WTC11 (cell line): Measurements from ENCODE around the gene FGF12. TPM values are rescaled to one million over a fixed set of nuclear protein-coding genes. Genes with fewer than 3 reads are reported as not detected.

ENCODE experiments used
- ATAC-seq: fragments of 200-7000 bp; cut with Tn5 transposase; 2 replicates; pipeline ENCODE4 v1.10.0; 2021; ENCODE audit warnings: mild to moderate bottlenecking, moderate library complexity
- CTCF ChIA-PET: fragments of 300-600 bp; sonication (Branson Sonifier 250); formaldehyde crosslinking; loops from one replicate; lab custom pipeline; 2021; ENCODE audit warnings: antibody characterized with exemption; lab: Charles Lee
- POLR2A ChIA-PET: fragments of 350-600 bp; sonication (Branson Sonifier 250); formaldehyde crosslinking; loops from one replicate; lab custom pipeline; 2021; ENCODE audit warnings: antibody characterized with exemption; lab: Charles Lee
- DNase-seq: peaks from one replicate; pipeline ENCODE4 v3.0.0; 2021; ENCODE audit warnings: low spot score
- H3K27ac Mint-ChIP-seq: 2 replicates; pipeline ENCODE4 v1.8.0; 2021; ENCODE audit warnings: mixed read lengths
- H3K27me3 Mint-ChIP-seq: 2 replicates; pipeline ENCODE4 v1.8.0; 2021; ENCODE audit warnings: low read depth, mild to moderate bottlenecking, moderate library complexity, mixed read lengths
- H3K36me3 Mint-ChIP-seq: 2 replicates; pipeline ENCODE4 v1.8.0; 2021; ENCODE audit warnings: mixed read lengths
- H3K4me1 Mint-ChIP-seq: 2 replicates; pipeline ENCODE4 v1.8.0; 2022; ENCODE audit warnings: mixed read lengths
- H3K4me3 Mint-ChIP-seq: 2 replicates; pipeline ENCODE4 v1.8.0; 2021; ENCODE audit warnings: mild to moderate bottlenecking, moderate library complexity, mixed read lengths
- H3K9me3 Mint-ChIP-seq: 2 replicates; pipeline ENCODE4 v1.8.0; 2021; ENCODE audit warnings: mixed read lengths
- CDX4 ChIP-seq: fragments of 250-450 bp; sonication (Bioruptor Pico); IDR thresholded peaks from 2 replicates; pipeline ENCODE4 v1.9.0; 2021; ENCODE audit warnings: moderate library complexity, mild to moderate bottlenecking, inconsistent platforms, borderline replicate concordance
- CREB1 ChIP-seq: sonication (generic); formaldehyde crosslinking; IDR thresholded peaks from 2 replicates; pipeline ENCODE4 v1.8.0; 2023; ENCODE audit warnings: mild to moderate bottlenecking, missing genetic modification reagents
- ELF4 ChIP-seq: sonication (generic); formaldehyde crosslinking; IDR thresholded peaks from 2 replicates; pipeline ENCODE4 v1.8.1; 2022; ENCODE audit warnings: low read depth, mild to moderate bottlenecking, moderate library complexity, missing genetic modification reagents
- EMX1 ChIP-seq: fragments of 250-450 bp; sonication (Bioruptor Pico); IDR thresholded peaks from 2 replicates; pipeline ENCODE4 v1.8.0; 2021; ENCODE audit warnings: mild to moderate bottlenecking
- ESRRA ChIP-seq: sonication (generic); formaldehyde crosslinking; IDR thresholded peaks from 2 replicates; pipeline ENCODE4 v1.8.1; 2022; ENCODE audit warnings: mild to moderate bottlenecking, missing genetic modification reagents, borderline replicate concordance
- FOXJ3 ChIP-seq: sonication (generic); formaldehyde crosslinking; IDR thresholded peaks from 2 replicates; pipeline ENCODE4 v1.9.0; 2021; ENCODE audit warnings: missing genetic modification reagents, mild to moderate bottlenecking, borderline replicate concordance
- FOXP1 ChIP-seq: sonication (generic); formaldehyde crosslinking; IDR thresholded peaks from 2 replicates; pipeline ENCODE4 v1.8.0; 2022; ENCODE audit warnings: missing genetic modification reagents, mild to moderate bottlenecking, moderate library complexity, borderline replicate concordance
- GABPB1 ChIP-seq: sonication (generic); formaldehyde crosslinking; IDR thresholded peaks from 2 replicates; pipeline ENCODE4 v1.8.1; 2023; ENCODE audit warnings: mild to moderate bottlenecking, missing genetic modification reagents
- IRF1 ChIP-seq: sonication (generic); formaldehyde crosslinking; IDR thresholded peaks from 2 replicates; pipeline ENCODE4 v1.8.0; 2023; ENCODE audit warnings: missing genetic modification reagents
- NFATC4 ChIP-seq: fragments of 250-450 bp; sonication (Bioruptor Pico); IDR thresholded peaks from 2 replicates; pipeline ENCODE4 v1.9.0; 2021; ENCODE audit warnings: mild to moderate bottlenecking
- NR3C1 ChIP-seq: sonication (generic); formaldehyde crosslinking; conservative IDR thresholded peaks from 2 replicates; pipeline ENCODE4 v1.8.1; 2023; ENCODE audit warnings: low read depth, mild to moderate bottlenecking, missing genetic modification reagents
- PRRX2 ChIP-seq: fragments of 250-450 bp; sonication (Bioruptor Pico); IDR thresholded peaks from 2 replicates; pipeline ENCODE4 v1.8.0; 2021; ENCODE audit warnings: mild to moderate bottlenecking
- TEAD4 ChIP-seq: sonication (generic); formaldehyde crosslinking; IDR thresholded peaks from 2 replicates; pipeline ENCODE4 v1.8.0; 2022; ENCODE audit warnings: mild to moderate bottlenecking, missing genetic modification reagents
- ZNF138 ChIP-seq: sonication (generic); formaldehyde crosslinking; conservative IDR thresholded peaks from 2 replicates; pipeline ENCODE4 v1.8.1; 2022; ENCODE audit warnings: mild to moderate bottlenecking, moderate library complexity, missing genetic modification reagents
- ZNF281 ChIP-seq: sonication (generic); formaldehyde crosslinking; IDR thresholded peaks from 2 replicates; pipeline ENCODE4 v1.8.0; 2023; ENCODE audit warnings: mild to moderate bottlenecking, missing genetic modification reagents
- ZNF317 ChIP-seq: sonication (generic); formaldehyde crosslinking; IDR thresholded peaks from 2 replicates; pipeline ENCODE4 v1.8.1; 2023; ENCODE audit warnings: low read depth, mild to moderate bottlenecking, moderate library complexity, missing genetic modification reagents, borderline replicate concordance
- ZNF416 ChIP-seq: fragments of 250-450 bp; sonication (Bioruptor Pico); IDR thresholded peaks from 2 replicates; pipeline ENCODE4 v1.9.0; 2021; ENCODE audit warnings: mild to moderate bottlenecking, inconsistent platforms
- ZNF671 ChIP-seq: fragments of 250-450 bp; sonication (Bioruptor Pico); IDR thresholded peaks from 2 replicates; pipeline ENCODE4 v1.8.0; 2021; ENCODE audit warnings: mild to moderate bottlenecking
- total RNA-seq: library from RNA; stranded (reverse); gene quantifications from 3 replicates; pipeline ENCODE4 v1.2.3, GENCODE V29; 2021
- TF ChIP-seq, protein P1 (sequence below): sonication (generic); formaldehyde crosslinking; IDR thresholded peaks from 2 replicates; pipeline ENCODE4 v1.8.0; 2022; ENCODE audit warnings: mild to moderate bottlenecking, missing genetic modification reagents
- TF ChIP-seq, protein P2 (sequence below): sonication (generic); formaldehyde crosslinking; IDR thresholded peaks from 2 replicates; pipeline ENCODE4 v1.8.1; 2022; ENCODE audit warnings: low read depth, mild to moderate bottlenecking, moderate library complexity, missing genetic modification reagents, borderline replicate concordance
- TF ChIP-seq, protein P3 (sequence below): sonication (generic); formaldehyde crosslinking; IDR thresholded peaks from 2 replicates; pipeline ENCODE4 v1.8.1; 2023; ENCODE audit warnings: mild to moderate bottlenecking, missing genetic modification reagents
- TF ChIP-seq, protein P4 (sequence below): fragments of 250-450 bp; sonication (Bioruptor Pico); IDR thresholded peaks from 2 replicates; pipeline ENCODE4 v1.9.0; 2021; ENCODE audit warnings: mild to moderate bottlenecking, borderline replicate concordance
- TF ChIP-seq, protein P5 (sequence below): sonication (generic); formaldehyde crosslinking; IDR thresholded peaks from 2 replicates; pipeline ENCODE4 v1.8.0; 2022; ENCODE audit warnings: mild to moderate bottlenecking, missing genetic modification reagents

Gene FGF12
- total RNA-seq, 1 experiment from 2014 or later: 13.5 TPM

DNA sequence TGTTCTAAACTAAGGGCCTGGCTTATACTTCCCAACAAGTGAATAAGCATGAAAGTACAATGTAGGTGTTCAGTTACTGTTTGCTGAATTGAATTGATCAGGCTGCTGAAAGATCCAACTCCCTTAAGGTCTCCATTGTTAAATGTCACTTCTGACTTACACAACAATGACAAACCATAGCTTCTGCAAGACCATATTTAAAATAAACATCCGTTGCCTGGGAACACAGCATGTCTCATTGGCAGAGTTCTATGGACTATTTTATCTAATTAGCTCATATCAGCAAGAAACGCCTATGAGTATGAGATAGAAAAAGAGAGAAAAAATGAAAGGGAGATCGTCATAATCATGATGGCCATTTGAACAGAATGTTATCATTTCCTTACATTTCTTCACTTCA lies 605.4 kb downstream of the FGF12 start:
- Mint-ChIP-seq H3K27me3 (no peaks in the 10 kb centered on the region), H3K4me3 (no peak overlapping the region), H3K9me3 (no peaks in the 10 kb centered on the region), H3K4me1 (no peaks in the 10 kb centered on the region), H3K36me3 (no peaks in the 10 kb centered on the region), H3K27ac (no peak overlapping the region)
- DNase-seq: no peak
- no peak for ATAC-seq
- ChIA-PET CTCF (no interaction called here), POLR2A (no interaction called here)
- TF ChIP-seq, protein P1, sequence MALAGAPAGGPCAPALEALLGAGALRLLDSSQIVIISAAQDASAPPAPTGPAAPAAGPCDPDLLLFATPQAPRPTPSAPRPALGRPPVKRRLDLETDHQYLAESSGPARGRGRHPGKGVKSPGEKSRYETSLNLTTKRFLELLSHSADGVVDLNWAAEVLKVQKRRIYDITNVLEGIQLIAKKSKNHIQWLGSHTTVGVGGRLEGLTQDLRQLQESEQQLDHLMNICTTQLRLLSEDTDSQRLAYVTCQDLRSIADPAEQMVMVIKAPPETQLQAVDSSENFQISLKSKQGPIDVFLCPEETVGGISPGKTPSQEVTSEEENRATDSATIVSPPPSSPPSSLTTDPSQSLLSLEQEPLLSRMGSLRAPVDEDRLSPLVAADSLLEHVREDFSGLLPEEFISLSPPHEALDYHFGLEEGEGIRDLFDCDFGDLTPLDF (CRISPR knock-in tag): no peak
- TF ChIP-seq EMX1 (CRISPR knock-in tag) (no peak), ELF4 (CRISPR knock-in tag) (no peak), ZNF317 (CRISPR knock-in tag) (no peak), ESRRA (CRISPR knock-in tag) (no peak), NFATC4 (CRISPR knock-in tag) (no peak), TEAD4 (CRISPR knock-in tag) (no peak), NR3C1 (CRISPR knock-in tag) (no peak), ZNF281 (no peak), PRRX2 (CRISPR knock-in tag) (no peak), CREB1 (CRISPR knock-in tag) (no peak), FOXJ3 (no peak), ZNF138 (no peak), GABPB1 (CRISPR knock-in tag) (no peak)
- TF ChIP-seq, protein P2, sequence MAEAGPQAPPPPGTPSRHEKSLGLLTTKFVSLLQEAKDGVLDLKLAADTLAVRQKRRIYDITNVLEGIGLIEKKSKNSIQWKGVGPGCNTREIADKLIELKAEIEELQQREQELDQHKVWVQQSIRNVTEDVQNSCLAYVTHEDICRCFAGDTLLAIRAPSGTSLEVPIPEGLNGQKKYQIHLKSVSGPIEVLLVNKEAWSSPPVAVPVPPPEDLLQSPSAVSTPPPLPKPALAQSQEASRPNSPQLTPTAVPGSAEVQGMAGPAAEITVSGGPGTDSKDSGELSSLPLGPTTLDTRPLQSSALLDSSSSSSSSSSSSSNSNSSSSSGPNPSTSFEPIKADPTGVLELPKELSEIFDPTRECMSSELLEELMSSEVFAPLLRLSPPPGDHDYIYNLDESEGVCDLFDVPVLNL (CRISPR knock-in tag): no peak

DNA sequence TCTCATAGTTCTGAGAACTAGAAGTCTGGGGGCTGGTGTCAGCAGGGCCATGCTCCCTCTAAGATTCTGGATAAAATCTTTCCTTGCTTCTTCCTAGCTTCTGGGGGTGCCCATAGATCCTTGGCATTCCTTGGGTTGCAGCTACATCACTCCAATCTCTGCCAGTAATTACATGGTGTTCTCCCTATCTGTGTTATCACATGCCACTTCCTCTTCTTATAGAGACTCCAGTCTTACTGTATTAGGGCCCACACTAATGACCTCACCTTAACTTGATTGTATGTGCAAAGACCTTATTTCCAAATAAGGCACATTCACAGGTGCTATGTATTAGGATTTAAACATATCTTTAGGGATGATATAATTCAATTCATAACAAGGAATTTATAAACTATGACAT lies 618.5 kb downstream of the FGF12 start:
- CTCF ChIA-PET: no interaction called here
- peaks cover 7% of the 10 kb centered on the region; the same call in 1 of the 2 replicates for H3K9me3 Mint-ChIP-seq
- POLR2A ChIA-PET: no interaction called here
- TF ChIP-seq ZNF416 (CRISPR knock-in tag) (no peak), IRF1 (no peak), CDX4 (no peak), NFATC4 (CRISPR knock-in tag) (no peak), CREB1 (CRISPR knock-in tag) (no peak), ZNF671 (CRISPR knock-in tag) (no peak), FOXJ3 (no peak), FOXP1 (CRISPR knock-in tag) (no peak)
- TF ChIP-seq, protein P3, sequence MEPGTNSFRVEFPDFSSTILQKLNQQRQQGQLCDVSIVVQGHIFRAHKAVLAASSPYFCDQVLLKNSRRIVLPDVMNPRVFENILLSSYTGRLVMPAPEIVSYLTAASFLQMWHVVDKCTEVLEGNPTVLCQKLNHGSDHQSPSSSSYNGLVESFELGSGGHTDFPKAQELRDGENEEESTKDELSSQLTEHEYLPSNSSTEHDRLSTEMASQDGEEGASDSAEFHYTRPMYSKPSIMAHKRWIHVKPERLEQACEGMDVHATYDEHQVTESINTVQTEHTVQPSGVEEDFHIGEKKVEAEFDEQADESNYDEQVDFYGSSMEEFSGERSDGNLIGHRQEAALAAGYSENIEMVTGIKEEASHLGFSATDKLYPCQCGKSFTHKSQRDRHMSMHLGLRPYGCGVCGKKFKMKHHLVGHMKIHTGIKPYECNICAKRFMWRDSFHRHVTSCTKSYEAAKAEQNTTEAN (CRISPR knock-in tag): no peak
- TF ChIP-seq, protein P4, sequence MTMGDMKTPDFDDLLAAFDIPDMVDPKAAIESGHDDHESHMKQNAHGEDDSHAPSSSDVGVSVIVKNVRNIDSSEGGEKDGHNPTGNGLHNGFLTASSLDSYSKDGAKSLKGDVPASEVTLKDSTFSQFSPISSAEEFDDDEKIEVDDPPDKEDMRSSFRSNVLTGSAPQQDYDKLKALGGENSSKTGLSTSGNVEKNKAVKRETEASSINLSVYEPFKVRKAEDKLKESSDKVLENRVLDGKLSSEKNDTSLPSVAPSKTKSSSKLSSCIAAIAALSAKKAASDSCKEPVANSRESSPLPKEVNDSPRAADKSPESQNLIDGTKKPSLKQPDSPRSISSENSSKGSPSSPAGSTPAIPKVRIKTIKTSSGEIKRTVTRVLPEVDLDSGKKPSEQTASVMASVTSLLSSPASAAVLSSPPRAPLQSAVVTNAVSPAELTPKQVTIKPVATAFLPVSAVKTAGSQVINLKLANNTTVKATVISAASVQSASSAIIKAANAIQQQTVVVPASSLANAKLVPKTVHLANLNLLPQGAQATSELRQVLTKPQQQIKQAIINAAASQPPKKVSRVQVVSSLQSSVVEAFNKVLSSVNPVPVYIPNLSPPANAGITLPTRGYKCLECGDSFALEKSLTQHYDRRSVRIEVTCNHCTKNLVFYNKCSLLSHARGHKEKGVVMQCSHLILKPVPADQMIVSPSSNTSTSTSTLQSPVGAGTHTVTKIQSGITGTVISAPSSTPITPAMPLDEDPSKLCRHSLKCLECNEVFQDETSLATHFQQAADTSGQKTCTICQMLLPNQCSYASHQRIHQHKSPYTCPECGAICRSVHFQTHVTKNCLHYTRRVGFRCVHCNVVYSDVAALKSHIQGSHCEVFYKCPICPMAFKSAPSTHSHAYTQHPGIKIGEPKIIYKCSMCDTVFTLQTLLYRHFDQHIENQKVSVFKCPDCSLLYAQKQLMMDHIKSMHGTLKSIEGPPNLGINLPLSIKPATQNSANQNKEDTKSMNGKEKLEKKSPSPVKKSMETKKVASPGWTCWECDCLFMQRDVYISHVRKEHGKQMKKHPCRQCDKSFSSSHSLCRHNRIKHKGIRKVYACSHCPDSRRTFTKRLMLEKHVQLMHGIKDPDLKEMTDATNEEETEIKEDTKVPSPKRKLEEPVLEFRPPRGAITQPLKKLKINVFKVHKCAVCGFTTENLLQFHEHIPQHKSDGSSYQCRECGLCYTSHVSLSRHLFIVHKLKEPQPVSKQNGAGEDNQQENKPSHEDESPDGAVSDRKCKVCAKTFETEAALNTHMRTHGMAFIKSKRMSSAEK (CRISPR knock-in tag): no peak
- TF ChIP-seq, protein P5, sequence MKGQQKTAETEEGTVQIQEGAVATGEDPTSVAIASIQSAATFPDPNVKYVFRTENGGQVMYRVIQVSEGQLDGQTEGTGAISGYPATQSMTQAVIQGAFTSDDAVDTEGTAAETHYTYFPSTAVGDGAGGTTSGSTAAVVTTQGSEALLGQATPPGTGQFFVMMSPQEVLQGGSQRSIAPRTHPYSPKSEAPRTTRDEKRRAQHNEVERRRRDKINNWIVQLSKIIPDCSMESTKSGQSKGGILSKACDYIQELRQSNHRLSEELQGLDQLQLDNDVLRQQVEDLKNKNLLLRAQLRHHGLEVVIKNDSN (CRISPR knock-in tag): no peak

More for the DNA sequence above, 618.5 kb downstream of the FGF12 start:
- no peaks in the 10 kb centered on the region; the same call in 1 of the 2 replicates for H3K27me3 Mint-ChIP-seq
- ATAC-seq (no peak), DNase-seq (no peak)
- no peaks in the 10 kb centered on the region for H3K36me3 Mint-ChIP-seq
- H3K4me1 Mint-ChIP-seq: peaks cover 17% of the 10 kb centered on the region
- H3K4me3 Mint-ChIP-seq: no peak overlapping the region
- H3K27ac Mint-ChIP-seq: no peak overlapping the region
